Tibial nerve (tissue), 4 donors: Measurements from ENCODE around the gene ZFPM1. TPM values are rescaled to one million over a fixed set of nuclear protein-coding genes. Genes with fewer than 3 reads are reported as not detected.

Experiments
- DNase-seq, 2 donors: peaks; one replicate each; pipeline ENCODE4 v3.0.0-alpha.2; 2019; ENCODE audit warnings: low spot score in 2 of 2
- H3K27ac ChIP-seq, 4 donors: fragments of 200-600 bp; sonication (generic) in 3 of 4; one replicate each; pipeline ENCODE4 v1.5.1; 2017 to 2019; ENCODE audit warnings: mild to moderate bottlenecking in 1 of 4
- H3K27me3 ChIP-seq, 2 donors: fragments of 200-600 bp; sonication (generic) in 1 of 2; one replicate each; pipeline versions ENCODE4 v1.5.1 to v1.6.0; 2017 to 2019
- H3K36me3 ChIP-seq, 3 donors: fragments of 200-600 bp; sonication (generic); one replicate each; pipeline ENCODE4 v1.5.1; 2018 to 2019
- H3K4me1 ChIP-seq, 4 donors: fragments of 200-600 bp; sonication (generic) in 3 of 4; one replicate each; pipeline ENCODE4 v1.5.1; 2017 to 2019
- H3K4me3 ChIP-seq, 4 donors: fragments of 200-600 bp; sonication (generic) in 3 of 4; one replicate each; pipeline ENCODE4 v1.5.1; 2017 to 2019; ENCODE audit warnings: mild to moderate bottlenecking in 1 of 4, moderate library complexity in 1 of 4
- H3K9me3 ChIP-seq, 4 donors: fragments of 200-600 bp; sonication (generic) in 3 of 4; one replicate each; pipeline ENCODE4 v1.5.1; 2017 to 2019
- EP300 ChIP-seq, 2 donors: sonication (generic); formaldehyde crosslinking; IDR thresholded peaks; one replicate each; pipeline ENCODE4 v1.6.1; 2017; ENCODE audit warnings: antibody characterized with exemption in 2 of 2, mild to moderate bottlenecking in 1 of 2
- POLR2A ChIP-seq, 2 donors: fragments of 450-650 bp; IDR thresholded peaks; one replicate each; pipeline ENCODE4 v1.6.1; 2017; ENCODE audit warnings: antibody characterized with exemption in 2 of 2, mild to moderate bottlenecking in 2 of 2, moderate library complexity in 2 of 2
- WGBS, 2 donors: methylation state at CpG; one replicate each; pipeline ENCODE4 v1.1.5; 2018; 5-methylcytosine and 5-hydroxymethylcytosine counted together
- total RNA-seq, 4 donors: library from RNA; depleted of rRNA; stranded (reverse); fragments of >200 nt; gene quantifications; one replicate each; pipeline ENCODE4 v1.1.0, GENCODE V29; 2016
- TF ChIP-seq, protein P1 (sequence below), 5 experiments: fragments of 200-600 bp in 3 of 5; fragments of 450-650 bp in 2 of 5; sonication (generic) in 3 of 5; IDR thresholded peaks; one replicate each; pipeline ENCODE4 v1.5.1; 2016 to 2019; ENCODE audit warnings: antibody characterized with exemption in 5 of 5, mild to moderate bottlenecking in 3 of 5, moderate library complexity in 2 of 5

Gene ZFPM1
- total RNA-seq, 4 donors from 2014 or later: 0.44 to 1.2 (median 0.71) TPM

DNA sequence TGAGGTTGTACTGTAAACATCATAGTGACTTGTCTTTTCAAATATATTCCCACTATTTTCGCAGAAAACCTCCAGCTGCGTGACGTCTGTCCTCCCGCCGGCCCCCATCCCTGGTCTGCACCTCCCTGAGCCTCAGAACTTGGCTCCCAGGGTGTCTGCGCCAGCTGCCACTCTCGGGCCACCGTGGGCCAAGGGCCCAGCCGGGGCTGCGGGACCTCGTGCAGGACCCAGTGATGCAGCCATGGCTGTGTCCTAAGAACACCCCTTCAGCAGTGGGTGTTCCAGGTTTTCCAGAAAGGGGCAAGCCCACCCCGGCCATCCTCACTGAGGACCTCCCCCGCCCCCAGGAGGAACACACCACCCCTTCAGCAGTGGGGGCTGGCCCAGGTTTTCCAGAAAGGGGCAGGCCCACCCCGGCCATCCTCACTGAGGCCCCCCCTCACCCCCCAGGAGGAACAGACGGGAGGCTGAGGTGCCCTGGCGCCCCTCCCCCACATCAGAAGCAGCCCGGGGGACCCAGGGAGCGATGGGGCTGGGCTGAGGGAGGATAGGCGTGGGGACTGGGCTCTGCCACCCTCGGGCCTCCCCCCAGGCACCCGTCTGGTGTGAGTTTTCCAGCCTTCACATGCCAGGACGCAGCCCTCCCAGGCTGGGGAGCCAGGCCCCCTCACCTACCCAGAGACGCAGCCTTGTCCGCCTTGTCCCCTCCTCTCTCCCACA is 12.2 kb upstream of the ZFPM1 start:
- peaks cover 0 to 14% of the 10 kb centered on the region in 2 donors for H3K27me3 ChIP-seq
- H3K9me3 ChIP-seq: no peaks in the 10 kb centered on the region
- peaks cover 0 to 15% (median 0%) of the 10 kb centered on the region in 4 donors for H3K4me1 ChIP-seq
- TF ChIP-seq POLR2A (IDR thresholded peaks at IDR 0.05) (no peak), EP300 (IDR thresholded peaks at IDR 0.05) (no peak)
- TF ChIP-seq, protein P1, sequence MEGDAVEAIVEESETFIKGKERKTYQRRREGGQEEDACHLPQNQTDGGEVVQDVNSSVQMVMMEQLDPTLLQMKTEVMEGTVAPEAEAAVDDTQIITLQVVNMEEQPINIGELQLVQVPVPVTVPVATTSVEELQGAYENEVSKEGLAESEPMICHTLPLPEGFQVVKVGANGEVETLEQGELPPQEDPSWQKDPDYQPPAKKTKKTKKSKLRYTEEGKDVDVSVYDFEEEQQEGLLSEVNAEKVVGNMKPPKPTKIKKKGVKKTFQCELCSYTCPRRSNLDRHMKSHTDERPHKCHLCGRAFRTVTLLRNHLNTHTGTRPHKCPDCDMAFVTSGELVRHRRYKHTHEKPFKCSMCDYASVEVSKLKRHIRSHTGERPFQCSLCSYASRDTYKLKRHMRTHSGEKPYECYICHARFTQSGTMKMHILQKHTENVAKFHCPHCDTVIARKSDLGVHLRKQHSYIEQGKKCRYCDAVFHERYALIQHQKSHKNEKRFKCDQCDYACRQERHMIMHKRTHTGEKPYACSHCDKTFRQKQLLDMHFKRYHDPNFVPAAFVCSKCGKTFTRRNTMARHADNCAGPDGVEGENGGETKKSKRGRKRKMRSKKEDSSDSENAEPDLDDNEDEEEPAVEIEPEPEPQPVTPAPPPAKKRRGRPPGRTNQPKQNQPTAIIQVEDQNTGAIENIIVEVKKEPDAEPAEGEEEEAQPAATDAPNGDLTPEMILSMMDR (IDR thresholded peaks at IDR 0.05): no peak
- DNase-seq: no peak
- H3K27ac ChIP-seq: no peak overlapping the region
- no peaks in the 10 kb centered on the region for H3K36me3 ChIP-seq
- 77 to 83% methylated on average over 17 to 19 of the region's 24 CpGs for WGBS, 2 donors
- H3K4me3 ChIP-seq: no peak overlapping the region

DNA sequence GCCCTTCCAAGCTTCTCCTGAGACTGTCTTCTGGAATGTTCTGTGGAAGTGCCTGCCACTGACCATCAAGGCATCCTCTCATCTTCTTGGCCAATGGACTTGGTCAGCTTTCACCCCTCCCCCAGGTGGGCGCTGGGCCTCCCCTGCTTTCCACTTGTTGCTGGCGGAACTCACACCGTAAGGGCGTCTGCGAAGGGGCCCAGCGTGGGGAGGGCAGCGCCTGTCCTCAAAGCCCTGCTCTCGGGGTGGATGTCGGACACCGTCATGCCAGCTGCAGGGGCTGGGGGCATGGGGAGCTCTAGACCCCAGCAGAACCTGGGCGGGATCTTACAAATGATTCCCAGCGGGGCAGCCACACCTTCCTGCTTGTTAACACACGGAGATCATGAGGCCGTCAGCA is 11.6 kb upstream of the ZFPM1 start:
- Histone ChIP-seq H3K9me3 (no peaks in the 10 kb centered on the region), H3K27me3 (peaks cover 0 to 14% of the 10 kb centered on the region in 2 donors), H3K36me3 (no peaks in the 10 kb centered on the region), H3K4me3 (no peak overlapping the region), H3K27ac (no peak overlapping the region), H3K4me1 (peaks cover 0 to 15% (median 0%) of the 10 kb centered on the region in 4 donors)
- 77 to 80% methylated on average over 14 of the region's 14 CpGs for WGBS, 2 donors
- DNase-seq: no peak
- TF ChIP-seq EP300 (IDR thresholded peaks at IDR 0.05): no peak
- TF ChIP-seq POLR2A (IDR thresholded peaks at IDR 0.05): no peak
- TF ChIP-seq, protein P1 (IDR thresholded peaks at IDR 0.05): no peak

DNA sequence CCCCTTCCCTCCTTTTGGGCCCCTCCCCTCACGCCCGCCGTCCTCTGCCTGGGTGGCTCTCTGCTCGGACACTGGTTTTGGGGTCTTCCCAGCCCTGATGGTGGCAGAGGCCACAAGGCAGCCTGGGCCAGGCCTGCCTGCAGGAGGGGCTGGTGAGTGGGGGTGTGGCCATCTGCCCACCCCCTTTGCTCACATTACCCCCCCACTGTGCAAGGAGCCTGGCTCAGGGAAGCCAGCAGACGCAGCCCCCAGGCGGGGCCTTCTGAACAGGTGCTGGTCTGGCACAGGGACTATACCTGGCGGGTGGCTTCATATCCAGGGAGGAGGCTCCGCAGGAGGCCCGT is 10.7 kb upstream of the ZFPM1 start:
- DNase-seq: no peak
- WGBS, 2 donors: 59 to 82% methylated on average over 8 to 9 of the region's 9 CpGs

DNA sequence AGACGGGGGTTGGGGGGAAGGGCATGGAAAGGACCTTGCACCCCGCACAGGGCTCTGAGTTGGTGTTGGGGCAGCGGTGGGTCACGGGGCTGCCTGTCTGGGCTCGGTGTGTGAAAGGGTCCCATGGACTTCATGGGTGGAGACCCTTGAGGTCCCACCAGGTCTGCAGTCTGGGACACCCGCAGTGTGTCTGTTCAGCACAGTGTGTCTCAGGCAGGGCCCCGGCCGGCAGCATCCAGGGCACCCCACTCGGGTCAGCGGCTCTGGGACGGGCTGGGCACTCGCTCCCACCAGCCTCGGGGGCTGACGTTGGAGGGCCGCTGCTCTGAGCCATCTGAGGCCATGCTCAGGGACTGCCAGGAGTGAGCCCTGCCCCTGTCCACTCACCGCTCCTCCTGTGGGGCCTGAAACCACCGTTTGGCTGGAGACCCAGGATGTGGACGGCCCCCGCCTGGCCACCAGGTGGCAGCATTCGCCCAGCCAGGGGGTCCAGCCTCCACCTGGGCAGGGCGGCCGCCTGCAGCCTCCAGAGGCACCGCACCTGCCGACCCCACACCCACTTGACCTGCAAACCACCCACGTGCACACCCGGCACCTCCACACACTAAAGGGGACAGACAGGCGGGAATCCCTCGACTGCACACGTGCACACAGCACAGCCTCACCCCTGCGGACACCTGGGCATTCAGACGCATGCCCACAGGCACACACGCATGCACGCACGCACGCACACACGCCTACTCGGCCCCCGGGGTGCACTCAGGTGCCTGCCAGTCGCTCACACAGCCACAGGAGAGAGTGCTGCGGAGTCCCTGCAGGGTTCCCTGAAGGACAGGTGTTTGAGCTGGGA is 10.1 kb upstream of the ZFPM1 start:
- Histone ChIP-seq H3K27me3 (peaks cover 0 to 14% of the 10 kb centered on the region in 2 donors), H3K36me3 (no peaks in the 10 kb centered on the region), H3K27ac (no peak overlapping the region), H3K4me3 (no peak overlapping the region), H3K4me1 (peaks cover 0 to 9% (median 0%) of the 10 kb centered on the region in 4 donors), H3K9me3 (no peaks in the 10 kb centered on the region)
- WGBS, 2 donors: 28 to 37% methylated on average over 28 of the region's 40 CpGs
- peak; percentile 38 to 49 for DNase-seq
- TF ChIP-seq EP300 (IDR thresholded peaks at IDR 0.05): no peak
- TF ChIP-seq, protein P1 (IDR thresholded peaks at IDR 0.05): peak; percentile 91 to 99 (median 94)
- no peak for TF ChIP-seq POLR2A (IDR thresholded peaks at IDR 0.05)

More for the DNA sequence above, 10.7 kb upstream of the ZFPM1 start:
- no peak overlapping the region for H3K4me3 ChIP-seq
- H3K9me3 ChIP-seq: no peaks in the 10 kb centered on the region
- H3K4me1 ChIP-seq: peaks cover 0 to 12% (median 0%) of the 10 kb centered on the region in 4 donors
- H3K27me3 ChIP-seq: peaks cover 0 to 14% of the 10 kb centered on the region in 2 donors
- no peak overlapping the region for H3K27ac ChIP-seq
- no peaks in the 10 kb centered on the region for H3K36me3 ChIP-seq
- no peak for TF ChIP-seq POLR2A (IDR thresholded peaks at IDR 0.05)
- TF ChIP-seq, protein P1 (IDR thresholded peaks at IDR 0.05): no peak
- TF ChIP-seq EP300 (IDR thresholded peaks at IDR 0.05): no peak
